GM21390 (cell line): ENCODE measurements around the gene MAPRE2.
"Not testable (repeated sequence)": the region's sequence is repeated elsewhere in the genome, so short reads cannot be mapped to it uniquely, and the experiment has no call there.

ENCODE experiments used
- ATAC-seq: cut with Tn5 transposase; IDR thresholded peaks from one replicate; pipeline ENCODE4 v1.9.1; 2021; ENCODE audit not compliant: unreplicated experiment

The MAPRE2 gene

GRCh38 chr18:35089382-35089781 lies 48.2 kb downstream of the MAPRE2 start:
- ATAC-seq = no peak

DNA sequence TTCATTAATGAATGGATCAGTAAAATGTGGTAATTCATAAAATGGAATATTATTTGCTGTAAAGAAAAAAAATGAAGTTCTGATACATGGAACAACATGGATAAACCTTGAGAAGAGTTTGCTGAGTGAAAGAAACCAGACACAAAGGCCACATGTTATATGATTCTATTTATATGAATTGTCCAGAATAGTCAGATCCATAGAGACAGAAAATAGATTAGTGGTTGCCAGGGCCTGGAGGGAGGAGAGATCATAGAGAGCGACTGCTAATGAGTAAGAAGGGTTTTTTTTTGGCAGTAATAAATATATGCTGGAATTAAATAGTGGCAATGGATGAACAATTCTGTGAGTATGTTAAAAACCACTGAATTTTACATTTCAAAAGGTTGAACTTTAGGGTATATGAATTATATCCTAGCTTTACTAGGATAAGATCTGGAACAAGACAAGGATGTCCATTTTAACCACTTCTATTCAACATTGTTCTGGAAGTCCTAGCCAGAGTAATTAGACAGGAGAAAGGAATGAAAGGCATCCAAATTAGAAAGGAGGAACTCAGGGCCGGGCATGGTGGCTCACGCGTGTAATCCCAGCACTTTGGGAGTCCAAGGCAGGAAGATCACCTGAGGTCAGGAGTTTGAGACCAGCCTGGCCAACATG lies 48.8 kb downstream of the MAPRE2 start:
- no peak for ATAC-seq

DNA sequence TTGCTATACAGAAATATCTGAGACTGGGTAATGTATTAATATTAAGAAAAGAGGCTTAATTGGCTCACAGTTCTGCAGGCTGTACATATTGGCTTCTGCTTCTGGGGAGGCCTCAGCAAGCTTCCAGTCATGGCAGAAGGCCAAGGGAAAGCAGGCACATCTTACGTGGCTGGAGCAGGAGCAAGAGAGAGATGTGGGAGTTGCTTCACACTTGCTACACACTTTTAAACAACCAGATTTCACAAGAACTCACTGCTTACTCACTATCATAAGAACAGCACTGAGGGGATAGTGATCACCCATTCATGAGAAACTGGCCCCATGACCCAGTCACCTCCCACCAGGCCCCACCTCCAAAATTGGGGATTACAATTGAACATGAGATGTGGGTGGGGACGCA lies 50.6 kb downstream of the MAPRE2 start:
- no peak for ATAC-seq

DNA sequence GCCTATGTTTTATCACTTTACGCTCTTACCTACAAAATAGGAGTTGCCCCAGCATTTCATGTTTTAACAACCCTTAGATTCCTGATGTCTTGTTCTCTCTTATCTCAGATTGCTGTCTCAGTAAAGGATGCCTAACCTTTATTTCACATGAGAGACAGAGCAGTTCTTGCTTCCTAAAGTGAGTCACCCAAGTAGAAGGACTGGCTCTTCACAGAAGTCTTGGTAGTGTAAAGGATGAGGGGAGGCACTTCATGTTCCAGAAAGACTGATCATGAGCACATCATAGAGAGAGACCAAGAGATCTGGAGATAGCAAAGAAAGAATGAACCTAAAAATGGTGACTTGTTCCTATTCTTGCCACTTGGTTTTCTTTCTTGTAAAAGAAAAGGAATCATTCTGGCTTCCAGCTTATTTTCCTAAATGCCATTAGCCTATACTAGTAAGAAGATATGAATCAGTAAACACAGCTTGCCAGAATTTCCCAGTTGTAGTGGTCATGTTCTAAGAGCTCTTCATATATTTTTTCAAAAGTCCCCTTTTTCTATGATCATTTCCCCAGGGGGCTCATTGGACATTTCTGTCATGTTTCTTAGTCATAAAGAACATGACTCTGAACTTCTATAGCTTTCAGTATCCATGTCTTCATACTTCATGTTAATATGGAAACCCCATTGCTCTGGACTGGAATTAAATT lies 54.9 kb downstream of the MAPRE2 start:
- ATAC-seq = peak; percentile 76

- no peak for ATAC-seq
Observed at GRCh38 chr18:35096677-35097011, 55.4 kb downstream of the MAPRE2 start.

GRCh38 chr18:35097195-35097594 lies 56.0 kb downstream of the MAPRE2 start:
- ATAC-seq = no peak

DNA sequence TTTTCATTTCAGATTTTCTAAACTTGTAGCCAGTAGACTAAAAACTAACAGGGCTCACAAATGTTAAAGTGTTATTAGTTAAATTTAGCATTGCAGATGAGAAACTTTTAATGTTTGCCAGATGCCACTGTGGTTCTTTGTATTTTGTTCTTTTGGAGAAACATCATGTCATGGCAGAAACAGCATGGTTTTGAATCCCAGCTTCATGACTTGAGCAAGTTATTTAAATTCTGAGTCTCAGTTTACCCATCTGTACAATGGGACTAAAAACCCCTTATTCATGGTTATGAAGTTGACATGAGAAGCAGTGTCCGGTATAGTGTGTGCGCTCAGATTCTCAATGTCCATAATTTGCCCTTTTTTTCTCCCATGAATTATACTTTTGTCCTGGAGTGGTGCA lies 56.5 kb downstream of the MAPRE2 start:
- ATAC-seq = no peak

GRCh38 chr18:35099911-35100310 lies 58.7 kb downstream of the MAPRE2 start:
- ATAC-seq = no peak

DNA sequence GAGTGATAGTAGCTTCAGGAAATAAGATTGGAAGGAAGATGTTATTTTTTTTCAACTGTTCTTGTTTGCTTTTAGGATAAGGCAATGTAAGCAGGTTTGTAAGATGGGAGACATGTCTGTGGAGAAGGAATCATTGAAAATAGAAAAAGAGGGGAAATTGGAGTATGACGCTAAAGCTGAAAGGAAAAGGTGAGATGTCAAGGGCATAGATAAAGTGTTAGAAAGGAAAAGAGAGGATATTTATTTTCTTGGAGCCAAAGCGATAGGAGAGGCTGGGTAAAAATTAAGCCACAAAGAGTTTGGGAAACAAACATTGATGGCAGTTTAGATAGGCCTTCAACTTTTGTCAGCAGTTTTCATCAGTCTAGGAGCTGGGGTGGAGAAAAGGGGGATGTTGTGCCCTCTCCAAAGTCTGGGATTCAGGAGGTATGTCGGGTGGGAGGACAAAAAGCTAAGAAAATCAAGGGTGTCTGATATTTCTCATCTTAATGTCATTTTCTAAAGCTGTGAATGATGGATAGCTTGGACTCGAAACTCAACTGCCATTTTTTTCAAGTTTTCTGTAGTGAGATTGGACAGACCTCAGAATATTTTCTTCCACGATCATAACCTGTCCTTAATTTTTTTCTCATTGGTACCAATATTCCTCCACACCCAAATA lies 63.3 kb downstream of the MAPRE2 start:
- no peak for ATAC-seq

- no peak for ATAC-seq
Observed at GRCh38 chr18:35106013-35106844, 65.0 kb downstream of the MAPRE2 start.

GRCh38 chr18:35106845-35107148 lies 65.6 kb downstream of the MAPRE2 start:
- ATAC-seq = no peak

GRCh38 chr18:35107216-35107615 lies 66.0 kb downstream of the MAPRE2 start:
- ATAC-seq = no peak

- ATAC-seq = not testable (repeated sequence)
Observed at GRCh38 chr18:35108088-35108487, 66.9 kb downstream of the MAPRE2 start.

GRCh38 chr18:35110059-35110458 lies 68.8 kb downstream of the MAPRE2 start:
- no peak for ATAC-seq

DNA sequence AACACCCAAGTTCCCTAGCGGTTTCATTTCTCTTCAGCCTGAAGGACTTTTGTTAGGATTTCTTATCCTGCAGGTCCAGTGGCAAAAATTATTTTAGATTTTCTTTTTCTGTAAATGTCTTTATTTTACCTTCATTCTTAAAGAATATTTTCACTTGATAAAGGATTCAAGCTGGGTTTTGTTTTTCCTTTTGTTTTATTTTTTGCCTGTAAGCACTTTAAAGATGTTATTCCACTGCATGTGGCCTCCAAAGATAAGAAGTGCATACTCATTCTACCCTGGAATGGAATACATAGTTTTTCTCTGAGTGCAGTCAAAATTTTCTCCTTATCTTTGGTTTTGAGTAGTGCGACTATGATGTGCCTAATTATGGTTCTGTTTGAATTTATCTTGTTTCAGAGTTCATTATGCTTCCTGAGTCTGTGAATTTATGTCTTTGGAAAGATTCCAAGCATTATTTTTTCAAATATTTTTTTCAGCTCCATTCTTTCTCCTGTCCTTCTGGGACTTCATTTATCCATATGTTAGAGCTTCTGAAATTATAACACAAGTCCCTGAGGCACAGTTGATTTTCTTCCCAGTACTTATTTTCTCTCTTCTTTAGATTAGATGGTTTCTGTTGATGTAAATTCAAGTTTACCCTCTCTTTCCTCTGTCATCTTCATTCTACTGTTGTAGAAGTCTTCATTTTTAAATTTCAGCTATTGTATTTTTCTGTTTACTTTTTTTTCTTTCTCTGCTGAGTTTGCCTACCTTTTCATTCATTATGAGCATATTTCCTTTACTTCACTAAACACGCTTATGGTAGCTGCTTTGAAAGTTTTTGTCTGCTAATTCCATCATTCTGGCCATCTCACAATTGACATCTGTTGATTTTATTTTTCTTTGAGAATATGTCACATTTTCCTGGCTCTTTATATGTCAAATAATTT lies 69.6 kb downstream of the MAPRE2 start:
- ATAC-seq = no peak

DNA sequence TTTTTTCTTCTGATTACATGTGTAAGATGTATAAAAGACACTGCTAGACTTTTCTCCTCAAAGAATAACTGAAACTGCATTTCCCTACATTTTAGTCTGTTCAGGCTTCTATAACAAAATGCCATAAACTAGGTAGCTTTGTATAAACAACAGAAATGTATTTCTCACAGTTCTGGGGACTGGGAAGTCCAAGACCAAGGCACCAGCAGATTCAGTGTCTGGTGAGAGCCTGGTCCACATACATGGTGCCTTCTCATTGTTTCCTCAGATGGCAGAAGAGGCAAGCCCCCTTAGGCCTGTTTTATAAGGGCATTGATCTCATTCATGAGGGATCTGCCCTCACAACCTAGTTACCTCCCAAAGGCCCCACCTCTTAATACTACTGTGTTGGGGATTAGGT lies 71.5 kb downstream of the MAPRE2 start:
- no peak for ATAC-seq

- ATAC-seq = no peak
Observed at GRCh38 chr18:35114305-35114704, 73.1 kb downstream of the MAPRE2 start.

DNA sequence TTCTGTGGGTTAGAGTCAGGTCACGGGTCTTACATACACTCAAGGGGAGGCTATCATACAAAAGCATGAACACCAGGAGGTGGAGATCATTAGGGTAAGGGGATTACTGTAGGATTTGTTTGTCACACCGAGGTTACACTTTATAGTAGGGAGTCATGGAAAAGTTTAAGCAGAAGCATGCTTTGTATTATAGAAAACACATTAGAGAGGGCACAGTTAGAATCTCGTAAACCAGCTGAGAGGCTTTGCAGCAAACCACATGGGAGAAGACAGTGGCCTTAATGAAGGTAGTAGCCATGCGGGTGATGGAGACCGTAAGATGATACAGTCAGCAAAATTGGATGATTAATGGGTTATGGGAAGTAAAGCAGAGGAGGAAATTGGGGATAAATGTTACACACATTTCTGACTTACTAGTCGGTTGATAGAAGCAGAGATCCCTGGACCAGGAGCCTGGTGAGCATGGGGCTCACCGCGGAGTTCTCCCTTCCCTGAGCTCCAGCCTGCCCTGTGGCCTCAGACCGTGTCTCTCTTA lies 75.6 kb downstream of the MAPRE2 start:
- no peak for ATAC-seq

DNA sequence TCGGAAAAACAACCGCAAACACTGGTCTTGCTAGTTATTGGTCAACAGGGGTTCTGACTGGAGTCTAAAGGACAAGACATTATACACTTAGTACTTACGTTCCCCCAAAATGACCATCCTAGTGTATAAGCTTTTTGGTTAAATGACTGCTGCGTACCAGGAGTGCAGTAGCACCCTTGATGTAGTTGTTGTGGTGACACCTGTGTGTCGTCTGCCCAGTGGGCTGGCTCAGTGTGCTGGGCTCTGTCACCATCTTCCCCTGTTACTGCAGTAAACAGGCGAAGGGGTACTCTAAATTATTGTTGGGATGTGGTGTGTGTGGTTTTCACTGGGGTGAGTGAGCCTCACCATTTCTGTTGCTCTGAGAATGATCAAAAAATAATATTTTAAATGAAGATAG lies 76.2 kb downstream of the MAPRE2 start:
- ATAC-seq = no peak

GRCh38 chr18:35117951-35118411 lies 76.8 kb downstream of the MAPRE2 start:
- no peak for ATAC-seq
